Measurements from ENCODE around the gene MB. TPM values are rescaled to one million over a fixed set of nuclear protein-coding genes. Genes with fewer than 3 reads are reported as not detected.

Gene MB
- total and polyA plus RNA-seq, 2 donors (not counting 1 experiment from before 2014, with no cell fraction given): not detected

GRCh38 chr22:35561796-35562526, 55.2 kb downstream of the MB start:
- Mint-ChIP-seq H3K27me3 (peaks cover 49% of the 10 kb centered on the region), H3K4me3 (no peak overlapping the region), H3K9me3 (ENCODE audit: insufficient read depth) (no peaks in the 10 kb centered on the region), H3K4me1 (no peaks in the 10 kb centered on the region), H3K27ac (no peak overlapping the region)
- H3K27ac ChIP-seq (ENCODE audit: low read length in 2 of 2): no peak overlapping the region
- no peak overlapping the region for H2AFZ ChIP-seq (ENCODE audit: insufficient read depth, low read depth, low read length, poor library complexity, severe bottlenecking)
- POLR2A ChIA-PET: no interaction called here
- no peak overlapping the region for H3K9ac ChIP-seq (ENCODE audit: low read length)
- no peaks in the 10 kb centered on the region for H4K20me1 ChIP-seq (ENCODE audit: control insufficient read depth, insufficient read depth, low read length, poor library complexity, severe bottlenecking)
- H3K9me3 ChIP-seq (ENCODE audit: control extremely low read depth in 1 of 3, control insufficient read depth in 2 of 3, insufficient read depth in 1 of 3, low read length in 2 of 3): no peaks in the 10 kb centered on the region
- no peaks in the 10 kb centered on the region for H3K4me1 ChIP-seq (ENCODE audit: control insufficient read depth in 2 of 2, insufficient read depth in 2 of 2, low read length in 2 of 2)
- H3K79me2 ChIP-seq (ENCODE audit: control insufficient read depth, insufficient read depth, low read length): no peaks in the 10 kb centered on the region
- H3K4me3 ChIP-seq (ENCODE audit: control extremely low read depth in 1 of 5, extremely low read depth in 1 of 5, insufficient read depth in 1 of 5, low read depth in 2 of 5, low read length in 4 of 5): no peak overlapping the region
- H3K36me3 ChIP-seq (replicated peaks in 1 of 2; ENCODE audit: control extremely low read depth in 1 of 2, control insufficient read depth in 1 of 2, extremely low read depth in 1 of 2, insufficient read depth in 2 of 2, low read length in 1 of 2): no peaks in the 10 kb centered on the region
- DNase-seq (no peak), ATAC-seq (ENCODE audit: low read depth) (no peak)
- CTCF ChIA-PET: no interaction called here
- TF ChIP-seq EZH2 (IDR thresholded peaks at IDR 0.05; ENCODE audit: borderline replicate concordance, insufficient read depth, low read depth, low read length, poor library complexity, severe bottlenecking): no peak
- TF ChIP-seq, protein P1, sequence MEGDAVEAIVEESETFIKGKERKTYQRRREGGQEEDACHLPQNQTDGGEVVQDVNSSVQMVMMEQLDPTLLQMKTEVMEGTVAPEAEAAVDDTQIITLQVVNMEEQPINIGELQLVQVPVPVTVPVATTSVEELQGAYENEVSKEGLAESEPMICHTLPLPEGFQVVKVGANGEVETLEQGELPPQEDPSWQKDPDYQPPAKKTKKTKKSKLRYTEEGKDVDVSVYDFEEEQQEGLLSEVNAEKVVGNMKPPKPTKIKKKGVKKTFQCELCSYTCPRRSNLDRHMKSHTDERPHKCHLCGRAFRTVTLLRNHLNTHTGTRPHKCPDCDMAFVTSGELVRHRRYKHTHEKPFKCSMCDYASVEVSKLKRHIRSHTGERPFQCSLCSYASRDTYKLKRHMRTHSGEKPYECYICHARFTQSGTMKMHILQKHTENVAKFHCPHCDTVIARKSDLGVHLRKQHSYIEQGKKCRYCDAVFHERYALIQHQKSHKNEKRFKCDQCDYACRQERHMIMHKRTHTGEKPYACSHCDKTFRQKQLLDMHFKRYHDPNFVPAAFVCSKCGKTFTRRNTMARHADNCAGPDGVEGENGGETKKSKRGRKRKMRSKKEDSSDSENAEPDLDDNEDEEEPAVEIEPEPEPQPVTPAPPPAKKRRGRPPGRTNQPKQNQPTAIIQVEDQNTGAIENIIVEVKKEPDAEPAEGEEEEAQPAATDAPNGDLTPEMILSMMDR (IDR thresholded peaks at IDR 0.05): no peak
- WGBS (ENCODE audit: insufficient coverage): 87% methylated on average over 18 of the region's 20 CpGs
- intact Hi-C loops (cut with micrococcal nuclease): no loop called here
- no peak overlapping the region for H3K4me2 ChIP-seq (replicated peaks; ENCODE audit: low read depth, low read length, poor library complexity, severe bottlenecking)
- H3K27me3 ChIP-seq (replicated peaks in 1 of 4; ENCODE audit: control extremely low read depth in 1 of 4, control insufficient read depth in 3 of 4, insufficient read depth in 4 of 4, low read length in 3 of 4): peaks cover 0 to 26% (median 8%) of the 10 kb centered on the region in 4 experiments

DNA sequence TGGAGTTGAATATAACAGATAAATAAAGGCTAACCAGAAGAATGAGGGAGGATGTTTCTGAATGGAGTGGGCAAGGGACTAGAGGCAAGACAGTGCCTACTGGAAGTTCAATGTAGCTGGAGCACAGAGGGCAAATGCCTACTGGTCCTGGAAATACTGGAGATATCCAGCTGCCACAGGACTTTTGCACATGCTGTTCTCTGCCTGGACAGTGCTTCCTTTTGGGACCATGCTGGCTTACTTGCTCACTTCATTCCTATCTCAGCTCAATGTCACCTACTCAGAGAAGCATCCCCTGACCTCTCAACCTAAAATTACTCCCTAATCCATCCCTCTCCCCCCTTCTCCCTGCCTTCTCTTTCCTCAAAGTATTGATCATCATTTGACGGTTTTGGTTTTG, 56.3 kb downstream of the MB start:
- no peak overlapping the region for H3K4me2 ChIP-seq (replicated peaks; ENCODE audit: low read depth, low read length, poor library complexity, severe bottlenecking)
- H3K4me3 ChIP-seq (ENCODE audit: control extremely low read depth in 1 of 5, extremely low read depth in 1 of 5, insufficient read depth in 1 of 5, low read depth in 2 of 5, low read length in 4 of 5): no peak overlapping the region
- no peak for DNase-seq
- no peaks in the 10 kb centered on the region for H4K20me1 ChIP-seq (ENCODE audit: control insufficient read depth, insufficient read depth, low read length, poor library complexity, severe bottlenecking)
- H3K27me3 ChIP-seq (replicated peaks in 1 of 4; ENCODE audit: control extremely low read depth in 1 of 4, control insufficient read depth in 3 of 4, insufficient read depth in 4 of 4, low read length in 3 of 4): peaks cover 0 to 25% (median 8%) of the 10 kb centered on the region in 4 experiments
- H3K4me1 ChIP-seq (ENCODE audit: control insufficient read depth in 2 of 2, insufficient read depth in 2 of 2, low read length in 2 of 2): no peaks in the 10 kb centered on the region
- Mint-ChIP-seq H3K27me3 (peaks cover 49% of the 10 kb centered on the region), H3K4me1 (no peaks in the 10 kb centered on the region), H3K4me3 (no peak overlapping the region), H3K27ac (no peak overlapping the region), H3K9me3 (ENCODE audit: insufficient read depth) (no peaks in the 10 kb centered on the region)
- POLR2A ChIA-PET: no interaction called here
- H3K27ac ChIP-seq (ENCODE audit: low read length in 2 of 2): no peak overlapping the region
- CTCF ChIA-PET: interaction anchor here (0.7 kb wide), 1 partner anchor 11 kb away, joined by 3 read pairs; no protein-coding TSS in a partner anchor
- TF ChIP-seq, protein P1 (IDR thresholded peaks at IDR 0.05): no peak
- H3K79me2 ChIP-seq (ENCODE audit: control insufficient read depth, insufficient read depth, low read length): no peaks in the 10 kb centered on the region
- H2AFZ ChIP-seq (ENCODE audit: insufficient read depth, low read depth, low read length, poor library complexity, severe bottlenecking): no peak overlapping the region
- no peak for ATAC-seq (ENCODE audit: low read depth)
- no peaks in the 10 kb centered on the region for H3K36me3 ChIP-seq (replicated peaks in 1 of 2; ENCODE audit: control extremely low read depth in 1 of 2, control insufficient read depth in 1 of 2, extremely low read depth in 1 of 2, insufficient read depth in 2 of 2, low read length in 1 of 2)
- H3K9ac ChIP-seq (ENCODE audit: low read length): no peak overlapping the region
- no peaks in the 10 kb centered on the region for H3K9me3 ChIP-seq (ENCODE audit: control extremely low read depth in 1 of 3, control insufficient read depth in 2 of 3, insufficient read depth in 1 of 3, low read length in 2 of 3)
- 90% methylated on average over 1 of the region's 1 CpG for WGBS (ENCODE audit: insufficient coverage)
- intact Hi-C loops (cut with micrococcal nuclease): no loop called here
